ENCODE measurements around the gene ARRDC2. TPM values are rescaled to one million over a fixed set of nuclear protein-coding genes. Genes with fewer than 3 reads are reported as not detected.

ARRDC2 gene
- total and polyA plus RNA-seq, 9 of the 15 experiments (the other 6 are each of a cell fraction or from before 2014, with no cell fraction given): 1.9 to 27.4 (median 15.2) TPM

DNA sequence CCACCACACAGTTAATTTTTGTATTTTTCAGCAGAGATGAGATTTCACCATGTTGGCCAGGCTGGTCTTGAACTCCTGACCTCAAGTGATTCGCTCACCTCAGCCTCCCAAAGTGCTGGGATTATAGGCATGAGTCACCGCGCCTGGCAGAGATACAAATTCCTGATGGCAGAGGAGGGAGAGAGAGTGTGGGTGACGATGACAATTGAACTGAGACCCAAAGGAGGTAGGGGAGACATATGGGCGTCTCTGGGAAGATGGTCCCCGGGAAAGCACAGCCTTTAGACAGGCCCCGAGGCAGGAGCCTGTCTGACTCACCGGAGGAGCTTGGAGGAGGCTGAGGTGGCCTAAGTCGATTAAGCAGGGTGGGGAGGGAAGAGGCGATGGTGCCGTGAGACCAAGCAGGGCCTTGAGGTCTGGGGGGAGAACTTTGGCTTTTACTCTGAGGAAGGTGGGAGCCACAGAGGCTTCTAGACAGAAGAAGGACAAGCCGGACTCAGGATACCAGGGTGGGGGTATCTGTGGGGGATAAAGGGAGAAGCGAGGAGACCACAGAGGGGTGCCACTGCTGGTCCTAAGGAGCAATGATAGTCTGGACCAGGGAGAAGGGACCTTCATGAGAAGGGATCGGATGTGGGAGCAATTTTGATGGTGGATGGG, 38.2 kb downstream of the ARRDC2 start (continued):
- TF ChIP-seq, protein P1, sequence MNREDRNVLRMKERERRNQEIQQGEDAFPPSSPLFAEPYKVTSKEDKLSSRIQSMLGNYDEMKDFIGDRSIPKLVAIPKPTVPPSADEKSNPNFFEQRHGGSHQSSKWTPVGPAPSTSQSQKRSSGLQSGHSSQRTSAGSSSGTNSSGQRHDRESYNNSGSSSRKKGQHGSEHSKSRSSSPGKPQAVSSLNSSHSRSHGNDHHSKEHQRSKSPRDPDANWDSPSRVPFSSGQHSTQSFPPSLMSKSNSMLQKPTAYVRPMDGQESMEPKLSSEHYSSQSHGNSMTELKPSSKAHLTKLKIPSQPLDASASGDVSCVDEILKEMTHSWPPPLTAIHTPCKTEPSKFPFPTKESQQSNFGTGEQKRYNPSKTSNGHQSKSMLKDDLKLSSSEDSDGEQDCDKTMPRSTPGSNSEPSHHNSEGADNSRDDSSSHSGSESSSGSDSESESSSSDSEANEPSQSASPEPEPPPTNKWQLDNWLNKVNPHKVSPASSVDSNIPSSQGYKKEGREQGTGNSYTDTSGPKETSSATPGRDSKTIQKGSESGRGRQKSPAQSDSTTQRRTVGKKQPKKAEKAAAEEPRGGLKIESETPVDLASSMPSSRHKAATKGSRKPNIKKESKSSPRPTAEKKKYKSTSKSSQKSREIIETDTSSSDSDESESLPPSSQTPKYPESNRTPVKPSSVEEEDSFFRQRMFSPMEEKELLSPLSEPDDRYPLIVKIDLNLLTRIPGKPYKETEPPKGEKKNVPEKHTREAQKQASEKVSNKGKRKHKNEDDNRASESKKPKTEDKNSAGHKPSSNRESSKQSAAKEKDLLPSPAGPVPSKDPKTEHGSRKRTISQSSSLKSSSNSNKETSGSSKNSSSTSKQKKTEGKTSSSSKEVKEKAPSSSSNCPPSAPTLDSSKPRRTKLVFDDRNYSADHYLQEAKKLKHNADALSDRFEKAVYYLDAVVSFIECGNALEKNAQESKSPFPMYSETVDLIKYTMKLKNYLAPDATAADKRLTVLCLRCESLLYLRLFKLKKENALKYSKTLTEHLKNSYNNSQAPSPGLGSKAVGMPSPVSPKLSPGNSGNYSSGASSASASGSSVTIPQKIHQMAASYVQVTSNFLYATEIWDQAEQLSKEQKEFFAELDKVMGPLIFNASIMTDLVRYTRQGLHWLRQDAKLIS (CRISPR knock-in tag; IDR thresholded peaks at IDR 0.05): no peak
- TF ChIP-seq CBX2 (IDR thresholded peaks at IDR 0.05; ENCODE audit: insufficient read depth, low read length, poor library complexity, severe bottlenecking) (no peak), SOX6 (IDR thresholded peaks at IDR 0.05) (no peak), NFE2 (IDR thresholded peaks at IDR 0.05; ENCODE audit: low read depth) (peak; percentile 54), ETS2 (tag; IDR thresholded peaks at IDR 0.05; ENCODE audit: borderline replicate concordance, poor library complexity, severe bottlenecking) (no peak), CREM (IDR thresholded peaks at IDR 0.05; ENCODE audit: low read depth) (peak; percentile 19; the same call in 1 of the 2 replicates), SPI1 (IDR thresholded peaks at IDR 0.05; ENCODE audit: borderline replicate concordance, low read depth, low read length) (no peak), XRCC5 (IDR thresholded peaks at IDR 0.05; ENCODE audit: low read depth, low read length) (no peak), CBX1 (IDR thresholded peaks at IDR 0.05; ENCODE audit: low read depth) (no peak), RBM14 (IDR thresholded peaks at IDR 0.05; ENCODE audit: borderline replicate concordance, insufficient read depth, low read depth, low read length) (no peak), EGR1 (conservative IDR thresholded peaks at IDR 0.05) (peak; percentile 55), TCFL5 (CRISPR knock-in tag; conservative IDR thresholded peaks at IDR 0.05) (no peak), ZEB2 (IDR thresholded peaks at IDR 0.05) (0 out of 2 replicates have a peak, but pooled peaks have one; percentile 16), TEAD4 (IDR thresholded peaks at IDR 0.05; ENCODE audit: low read length) (0 out of 2 replicates have a peak, but pooled peaks have one; percentile 18), TEAD4 (CRISPR knock-in tag; IDR thresholded peaks at IDR 0.05; ENCODE audit: borderline replicate concordance) (no peak)
- TF ChIP-seq, protein P2, sequence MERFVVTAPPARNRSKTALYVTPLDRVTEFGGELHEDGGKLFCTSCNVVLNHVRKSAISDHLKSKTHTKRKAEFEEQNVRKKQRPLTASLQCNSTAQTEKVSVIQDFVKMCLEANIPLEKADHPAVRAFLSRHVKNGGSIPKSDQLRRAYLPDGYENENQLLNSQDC (CRISPR knock-in tag; IDR thresholded peaks at IDR 0.05): no peak
- TF ChIP-seq, protein P3, sequence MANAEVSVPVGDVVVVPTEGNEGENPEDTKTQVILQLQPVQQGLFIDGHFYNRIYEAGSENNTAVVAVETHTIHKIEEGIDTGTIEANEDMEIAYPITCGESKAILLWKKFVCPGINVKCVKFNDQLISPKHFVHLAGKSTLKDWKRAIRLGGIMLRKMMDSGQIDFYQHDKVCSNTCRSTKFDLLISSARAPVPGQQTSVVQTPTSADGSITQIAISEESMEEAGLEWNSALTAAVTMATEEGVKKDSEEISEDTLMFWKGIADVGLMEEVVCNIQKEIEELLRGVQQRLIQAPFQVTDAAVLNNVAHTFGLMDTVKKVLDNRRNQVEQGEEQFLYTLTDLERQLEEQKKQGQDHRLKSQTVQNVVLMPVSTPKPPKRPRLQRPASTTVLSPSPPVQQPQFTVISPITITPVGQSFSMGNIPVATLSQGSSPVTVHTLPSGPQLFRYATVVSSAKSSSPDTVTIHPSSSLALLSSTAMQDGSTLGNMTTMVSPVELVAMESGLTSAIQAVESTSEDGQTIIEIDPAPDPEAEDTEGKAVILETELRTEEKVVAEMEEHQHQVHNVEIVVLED (CRISPR knock-in tag; IDR thresholded peaks at IDR 0.05): no peak
- TF ChIP-seq, protein P4, sequence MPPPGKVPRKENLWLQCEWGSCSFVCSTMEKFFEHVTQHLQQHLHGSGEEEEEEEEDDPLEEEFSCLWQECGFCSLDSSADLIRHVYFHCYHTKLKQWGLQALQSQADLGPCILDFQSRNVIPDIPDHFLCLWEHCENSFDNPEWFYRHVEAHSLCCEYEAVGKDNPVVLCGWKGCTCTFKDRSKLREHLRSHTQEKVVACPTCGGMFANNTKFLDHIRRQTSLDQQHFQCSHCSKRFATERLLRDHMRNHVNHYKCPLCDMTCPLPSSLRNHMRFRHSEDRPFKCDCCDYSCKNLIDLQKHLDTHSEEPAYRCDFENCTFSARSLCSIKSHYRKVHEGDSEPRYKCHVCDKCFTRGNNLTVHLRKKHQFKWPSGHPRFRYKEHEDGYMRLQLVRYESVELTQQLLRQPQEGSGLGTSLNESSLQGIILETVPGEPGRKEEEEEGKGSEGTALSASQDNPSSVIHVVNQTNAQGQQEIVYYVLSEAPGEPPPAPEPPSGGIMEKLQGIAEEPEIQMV (tag; conservative IDR thresholded peaks at IDR 0.05; ENCODE audit: low read depth): no peak
- TF ChIP-seq, protein P5, sequence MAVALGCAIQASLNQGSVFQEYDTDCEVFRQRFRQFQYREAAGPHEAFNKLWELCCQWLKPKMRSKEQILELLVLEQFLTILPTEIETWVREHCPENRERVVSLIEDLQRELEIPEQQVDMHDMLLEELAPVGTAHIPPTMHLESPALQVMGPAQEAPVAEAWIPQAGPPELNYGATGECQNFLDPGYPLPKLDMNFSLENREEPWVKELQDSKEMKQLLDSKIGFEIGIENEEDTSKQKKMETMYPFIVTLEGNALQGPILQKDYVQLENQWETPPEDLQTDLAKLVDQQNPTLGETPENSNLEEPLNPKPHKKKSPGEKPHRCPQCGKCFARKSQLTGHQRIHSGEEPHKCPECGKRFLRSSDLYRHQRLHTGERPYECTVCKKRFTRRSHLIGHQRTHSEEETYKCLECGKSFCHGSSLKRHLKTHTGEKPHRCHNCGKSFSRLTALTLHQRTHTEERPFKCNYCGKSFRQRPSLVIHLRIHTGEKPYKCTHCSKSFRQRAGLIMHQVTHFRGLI (CRISPR knock-in tag; IDR thresholded peaks at IDR 0.05): no peak
